ENCODE measurements around the gene CD86.
A peak's percentile ranks its signal among the peaks of the same experiment; 100 is the strongest.

Gene CD86

DNA sequence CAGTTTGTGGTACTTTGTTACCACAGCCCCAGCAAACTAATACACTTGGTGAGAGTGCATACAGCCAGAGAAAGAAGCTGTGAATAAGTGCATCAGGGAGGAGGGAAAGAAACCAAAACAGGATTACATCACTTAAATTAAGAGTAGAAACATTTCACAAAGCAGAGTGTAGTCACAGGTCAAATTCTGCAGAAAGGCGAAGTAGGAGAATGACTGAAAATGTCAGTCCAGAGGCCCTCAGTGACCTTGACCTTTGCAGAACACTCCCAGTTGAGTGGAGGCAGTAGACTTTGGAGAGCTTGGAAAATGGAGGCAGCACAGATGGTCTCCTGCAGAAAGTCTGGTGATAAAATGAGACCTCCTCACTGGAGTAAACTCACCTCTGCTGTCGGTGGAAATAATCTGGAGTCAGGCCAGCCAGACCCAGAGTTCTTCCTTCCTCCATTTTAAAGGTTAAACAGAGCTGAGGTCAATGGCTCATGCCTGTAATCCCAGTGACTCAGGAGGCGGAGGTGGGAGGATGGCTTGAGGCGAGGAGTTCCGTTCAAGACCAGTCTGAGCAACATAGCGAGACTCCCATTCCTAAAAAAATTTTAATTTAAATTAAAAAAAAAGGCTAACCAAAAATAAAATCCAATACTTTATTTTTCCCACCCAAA is 5.0 kb downstream of the CD86 start:
- DNase-seq, result no peak

DNA sequence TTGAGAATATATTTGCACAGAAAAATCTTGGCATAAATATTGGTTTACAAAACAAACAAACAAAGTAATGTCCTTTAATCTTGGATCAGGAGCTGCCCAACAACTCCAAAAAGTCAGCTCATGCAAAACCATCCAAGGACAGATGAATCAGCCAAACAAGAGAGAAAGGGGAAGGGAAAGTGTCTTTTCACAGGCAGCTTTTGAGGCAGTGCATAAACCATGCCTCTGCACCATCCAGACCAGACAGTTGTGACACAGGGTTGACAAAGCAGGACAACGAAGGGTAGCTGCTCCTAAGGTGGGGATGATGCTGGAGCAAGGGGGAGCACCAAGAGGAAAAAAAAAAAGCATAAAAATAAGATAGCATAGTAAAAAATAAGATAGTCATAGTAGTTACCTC is 8.7 kb downstream of the CD86 start:
- DNase-seq, result no peak

DNA sequence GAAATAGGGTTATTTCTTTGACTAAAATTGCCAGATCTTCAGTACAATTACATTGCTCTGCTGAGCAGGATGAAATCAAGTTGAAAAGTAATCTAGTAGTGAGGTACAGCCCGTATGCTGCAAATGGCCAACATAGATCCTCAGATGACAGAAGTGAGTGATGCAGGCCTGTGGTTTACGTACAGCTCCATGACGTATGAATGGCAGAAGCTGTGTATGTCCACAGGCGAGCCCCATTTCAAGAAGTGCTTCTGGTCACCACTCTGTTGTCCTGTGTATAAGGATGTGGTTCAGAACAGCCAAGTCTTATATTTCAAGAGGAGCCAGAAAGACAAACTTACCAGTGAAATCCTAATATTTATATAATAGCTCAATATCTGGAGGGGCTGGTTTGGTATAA is 9.2 kb downstream of the CD86 start:
- no peak for DNase-seq

DNA sequence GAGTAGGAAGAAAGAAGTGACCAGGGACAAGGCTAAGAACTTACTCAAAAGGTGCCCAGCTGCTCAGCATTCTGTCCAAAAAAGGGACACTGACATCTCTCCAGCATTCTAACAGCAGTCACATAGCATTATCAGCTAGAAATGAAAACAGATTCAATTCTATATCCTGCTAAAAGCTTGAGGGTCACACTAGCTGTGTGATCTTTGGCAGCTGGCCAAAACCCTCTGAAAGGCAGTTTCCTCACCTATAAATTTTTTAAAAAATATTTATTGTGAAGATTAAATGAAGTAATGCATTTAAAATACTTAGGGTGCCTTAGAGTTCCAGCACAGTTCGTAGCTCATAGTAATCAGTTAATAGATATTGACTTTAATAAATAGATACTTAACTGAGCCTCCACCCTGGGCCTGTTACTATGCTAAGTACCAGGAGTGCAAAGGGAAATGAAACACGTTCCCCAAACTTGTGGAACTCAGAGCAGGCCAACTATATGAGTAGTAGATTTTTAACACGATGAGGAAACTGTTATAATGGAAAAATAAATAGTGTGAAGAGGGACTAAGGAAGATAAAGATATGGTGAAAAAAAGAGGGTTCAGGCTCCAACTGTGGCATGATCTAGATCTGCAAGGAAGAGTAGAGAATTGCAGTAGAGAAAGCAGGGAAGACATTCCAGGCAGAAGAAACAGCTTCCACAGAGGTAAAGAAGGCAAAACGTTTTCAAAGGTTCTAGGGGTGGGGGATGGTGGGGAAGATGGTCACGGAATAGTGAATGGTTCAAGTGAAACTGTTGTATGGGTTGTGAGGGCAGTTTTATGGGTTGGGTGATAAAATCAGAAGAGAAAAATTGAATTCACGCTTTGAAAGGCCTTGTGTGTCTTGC is 11.4 kb downstream of the CD86 start:
- DNase-seq, result peak; percentile 63

DNA sequence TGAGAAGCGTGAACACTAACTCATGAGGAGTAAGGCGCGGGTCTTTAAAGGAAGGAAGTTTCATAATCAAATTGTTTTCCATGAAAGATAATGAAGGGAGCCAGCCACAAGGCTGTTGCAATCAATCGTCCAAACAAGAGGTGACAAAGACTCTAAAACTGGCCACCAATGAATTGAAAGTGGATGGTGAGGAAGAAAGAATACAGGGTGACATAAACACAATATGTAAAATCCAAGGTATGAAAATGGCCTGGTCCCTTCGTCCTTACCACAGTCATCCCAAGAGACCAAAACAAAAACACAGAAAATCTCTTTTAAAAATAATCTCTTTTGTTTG is 12.0 kb downstream of the CD86 start:
- DNase-seq, result peak; percentile 95

DNA sequence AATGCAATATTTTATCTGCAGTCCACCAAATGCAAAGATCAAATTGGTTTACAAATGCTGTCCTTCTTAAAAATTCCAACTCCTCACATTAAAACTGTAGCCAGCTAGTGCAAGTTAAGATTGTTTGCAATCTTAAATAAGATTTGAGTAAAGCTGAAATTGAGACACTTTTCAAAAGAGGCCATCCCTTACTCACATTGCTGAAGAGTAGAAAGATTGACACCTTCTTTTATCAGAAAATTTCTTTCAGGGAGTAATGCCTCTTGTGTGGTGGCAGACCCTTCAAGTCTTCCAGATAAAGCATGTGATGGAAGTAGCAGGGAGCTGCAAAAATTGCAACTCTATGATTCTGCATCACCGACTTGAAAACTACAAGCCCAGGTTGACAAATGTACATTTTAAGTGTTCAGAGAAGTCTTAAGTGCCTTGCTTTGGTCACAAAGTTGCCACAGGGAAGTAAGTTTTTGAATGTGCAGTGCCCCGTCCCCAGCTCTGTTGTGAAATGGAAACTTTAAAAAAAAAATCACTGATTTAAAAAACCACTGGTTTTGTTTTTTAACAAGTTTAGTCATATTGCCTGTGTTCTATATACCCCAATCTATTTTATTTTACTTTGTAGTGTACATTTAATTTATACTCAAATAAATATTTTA is 12.6 kb downstream of the CD86 start:
- DNase-seq, result peak; percentile 54

DNA sequence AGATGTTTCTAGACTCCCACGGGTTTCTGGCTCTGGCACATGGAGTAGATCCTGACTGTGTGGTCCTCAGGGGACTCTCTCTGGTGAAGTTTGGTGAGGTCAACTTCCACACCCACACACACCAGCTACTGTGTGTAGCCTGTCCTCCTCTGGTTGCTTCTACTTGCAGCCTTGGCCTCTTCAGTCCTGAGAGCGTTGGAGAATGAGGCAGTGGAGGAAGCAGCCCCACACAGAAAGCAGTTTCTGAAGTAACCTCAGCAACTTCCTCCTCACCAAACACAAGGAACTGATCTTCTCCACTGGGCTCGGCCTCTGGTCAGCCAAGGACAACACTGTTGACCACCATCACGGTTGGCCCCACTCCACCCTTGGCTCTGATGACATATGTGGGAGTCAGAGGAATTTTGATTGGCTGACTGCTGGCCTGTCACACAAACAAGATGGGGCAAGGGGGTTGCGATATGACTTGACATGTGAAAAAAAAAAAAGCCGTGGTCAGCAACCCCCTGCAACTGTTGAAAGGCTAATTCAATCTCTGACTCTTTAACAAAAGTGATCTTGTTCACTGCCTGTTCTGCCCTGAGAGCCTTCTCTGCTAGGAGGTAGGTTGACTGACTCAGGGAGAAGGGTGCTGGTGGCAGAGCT is 19.6 kb downstream of the CD86 start:
- no peak for DNase-seq

DNA sequence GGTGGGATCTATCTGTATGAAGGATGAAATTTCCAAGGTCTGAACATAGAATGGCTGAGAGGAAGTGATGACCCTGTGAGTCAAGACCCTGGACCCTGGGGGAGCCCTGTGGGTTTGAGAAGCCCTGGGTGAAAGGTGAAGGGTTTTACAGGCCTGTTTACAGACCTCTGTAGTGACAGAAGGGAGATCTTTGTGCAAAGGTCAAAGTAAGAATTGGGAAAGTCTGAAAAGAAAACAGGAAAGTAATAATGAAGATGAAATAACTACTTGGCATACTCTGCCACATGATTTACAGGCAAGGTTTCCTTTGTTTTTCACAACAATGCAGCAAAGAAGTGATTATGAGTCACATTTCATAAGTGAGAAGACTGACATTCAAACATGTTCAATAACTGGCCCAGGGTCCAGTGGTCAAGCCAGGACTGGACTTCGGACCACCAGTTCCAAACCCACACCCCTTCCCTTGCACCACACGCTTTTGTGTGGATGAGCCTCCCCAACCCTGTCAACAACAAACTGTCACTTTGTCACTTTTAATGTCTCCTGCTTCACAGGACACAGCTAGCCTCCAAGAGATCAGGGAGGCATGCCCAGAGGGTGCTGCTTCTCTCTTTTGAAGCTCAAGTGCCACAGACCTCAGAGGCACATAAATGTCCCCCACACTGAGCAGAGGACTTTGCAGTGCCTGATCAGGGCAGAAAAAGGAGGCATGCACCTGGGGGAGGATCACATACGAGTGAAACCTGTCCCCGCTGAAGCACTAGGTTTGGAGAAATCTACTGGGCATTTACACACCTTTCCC is 21.5 kb downstream of the CD86 start:
- no peak for DNase-seq

DNA sequence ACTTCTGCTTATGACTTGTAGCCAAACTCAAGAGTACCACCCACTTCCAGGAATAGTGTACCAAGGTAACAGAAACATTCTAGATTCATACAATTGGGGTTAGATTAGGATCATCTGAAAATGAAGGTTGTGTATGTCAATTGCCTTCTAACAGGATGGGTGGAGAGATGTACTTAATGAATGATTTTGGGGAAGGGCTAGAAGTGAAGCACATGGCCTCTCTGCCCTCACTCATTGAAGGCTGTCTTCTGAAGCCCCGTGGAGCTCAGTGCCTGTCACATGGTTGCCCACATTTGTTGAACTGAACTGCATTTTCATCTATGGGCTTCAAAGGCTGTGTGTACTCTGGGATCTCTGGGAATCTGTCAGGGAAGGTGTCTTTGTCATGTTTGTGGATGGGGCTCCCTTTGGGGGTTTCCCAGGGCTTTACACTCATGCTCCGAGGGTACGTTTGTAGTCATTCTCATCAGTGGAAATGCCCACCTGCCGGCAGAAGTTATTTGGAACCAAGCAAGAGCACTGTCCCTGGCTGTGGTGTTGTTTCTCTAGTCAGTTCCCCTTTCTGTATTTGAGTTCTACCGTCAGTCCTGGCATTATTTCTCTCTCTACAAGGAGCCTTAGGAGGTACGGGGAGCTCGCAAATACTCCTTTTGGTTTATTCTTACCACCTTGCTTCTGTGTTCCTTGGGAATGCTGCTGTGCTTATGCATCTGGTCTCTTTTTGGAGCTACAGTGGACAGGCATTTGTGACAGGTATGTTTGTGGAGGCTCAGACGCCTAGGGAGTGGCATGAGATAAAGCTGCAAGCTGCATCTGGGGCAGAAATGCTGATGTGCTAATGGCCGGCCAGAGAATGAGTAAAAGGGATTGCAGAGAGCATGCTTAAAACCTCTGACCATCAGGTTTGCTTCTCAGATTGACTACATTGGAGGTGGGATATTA is 22.4 kb downstream of the CD86 start:
- no peak for DNase-seq

DNA sequence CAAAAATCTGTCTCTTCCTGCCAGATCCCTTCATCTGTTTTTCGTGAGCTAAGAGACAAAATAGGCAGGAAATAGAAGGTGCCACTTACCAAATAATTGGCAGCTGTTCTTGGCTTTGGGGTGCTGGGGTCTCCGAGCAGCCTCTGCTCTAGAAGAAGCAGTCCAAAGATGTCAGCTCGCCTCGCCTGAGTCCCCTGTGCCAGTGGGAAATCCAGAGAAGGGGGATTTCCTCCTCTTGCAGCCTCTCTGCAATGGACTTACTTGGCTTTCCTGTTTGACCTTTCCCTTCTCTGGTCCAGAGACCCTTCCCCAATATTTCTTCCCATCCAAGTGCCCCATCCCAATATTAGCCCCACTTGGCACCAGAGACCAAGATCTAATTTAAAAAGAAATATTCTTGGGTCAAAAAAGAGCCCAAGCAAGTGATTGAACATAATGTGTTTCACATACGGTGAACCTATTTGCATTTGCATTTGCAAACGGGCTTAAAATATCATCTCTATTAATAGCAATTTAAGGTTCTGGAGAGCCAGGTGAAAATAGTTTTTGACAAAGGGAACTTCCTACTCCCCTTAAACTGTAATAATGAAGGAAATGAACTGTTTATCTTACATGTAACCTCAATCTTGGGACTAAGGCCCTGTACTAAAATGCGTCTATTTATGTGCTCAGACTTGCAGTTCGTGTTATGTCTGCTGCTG is 23.2 kb downstream of the CD86 start:
- DNase-seq, result no peak

DNA sequence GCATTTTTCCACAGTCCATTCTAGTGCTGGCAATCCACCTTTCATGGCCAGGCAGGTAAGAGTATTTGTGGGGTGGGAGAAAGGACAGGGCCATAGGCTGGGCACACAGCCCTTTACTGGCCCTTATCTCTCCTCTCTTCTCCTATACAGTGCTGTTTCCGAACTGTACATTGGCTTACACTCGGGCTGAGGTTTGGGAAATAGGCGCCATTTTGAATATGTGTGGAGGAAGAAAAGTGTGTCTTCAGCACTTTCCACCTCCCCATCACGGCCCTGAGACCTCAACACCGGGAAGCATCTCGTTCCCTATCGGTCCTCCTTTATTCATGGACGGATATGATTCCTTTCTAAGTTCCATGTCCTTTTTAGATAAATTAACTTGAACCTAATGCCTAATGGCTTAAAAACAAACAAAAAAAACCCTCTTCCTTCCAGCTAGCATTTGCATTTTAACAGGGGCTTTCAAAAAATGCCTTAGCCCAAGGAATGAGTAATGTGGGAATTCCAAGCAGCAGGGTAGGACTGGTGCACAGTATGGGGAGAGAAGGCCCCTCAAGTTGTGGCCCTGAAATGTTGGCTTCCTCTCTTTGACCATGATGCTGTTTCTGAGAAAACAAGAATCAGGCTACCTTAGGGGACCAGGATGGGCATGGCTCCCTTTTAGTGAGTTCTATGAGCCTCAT is 24.5 kb downstream of the CD86 start:
- DNase-seq, result no peak

DNA sequence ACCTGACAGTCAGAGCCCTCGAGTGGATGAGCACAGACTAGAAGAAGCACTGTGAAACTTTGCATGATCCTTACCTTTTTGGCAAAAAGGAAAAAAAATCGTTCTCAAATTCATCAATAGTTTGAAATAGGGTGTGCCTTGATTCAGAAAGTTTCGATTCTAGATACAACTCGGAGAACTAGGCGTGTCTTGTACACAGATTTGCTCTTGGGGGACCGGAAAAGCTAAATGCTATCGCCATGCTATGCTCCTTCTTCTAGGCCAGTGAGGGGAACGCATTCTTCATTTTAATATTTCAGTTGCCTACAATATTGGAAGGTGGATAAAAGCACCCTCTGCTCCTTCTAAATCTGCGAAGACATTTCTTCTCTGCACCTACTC is 25.0 kb downstream of the CD86 start:
- DNase-seq, result no peak

DNA sequence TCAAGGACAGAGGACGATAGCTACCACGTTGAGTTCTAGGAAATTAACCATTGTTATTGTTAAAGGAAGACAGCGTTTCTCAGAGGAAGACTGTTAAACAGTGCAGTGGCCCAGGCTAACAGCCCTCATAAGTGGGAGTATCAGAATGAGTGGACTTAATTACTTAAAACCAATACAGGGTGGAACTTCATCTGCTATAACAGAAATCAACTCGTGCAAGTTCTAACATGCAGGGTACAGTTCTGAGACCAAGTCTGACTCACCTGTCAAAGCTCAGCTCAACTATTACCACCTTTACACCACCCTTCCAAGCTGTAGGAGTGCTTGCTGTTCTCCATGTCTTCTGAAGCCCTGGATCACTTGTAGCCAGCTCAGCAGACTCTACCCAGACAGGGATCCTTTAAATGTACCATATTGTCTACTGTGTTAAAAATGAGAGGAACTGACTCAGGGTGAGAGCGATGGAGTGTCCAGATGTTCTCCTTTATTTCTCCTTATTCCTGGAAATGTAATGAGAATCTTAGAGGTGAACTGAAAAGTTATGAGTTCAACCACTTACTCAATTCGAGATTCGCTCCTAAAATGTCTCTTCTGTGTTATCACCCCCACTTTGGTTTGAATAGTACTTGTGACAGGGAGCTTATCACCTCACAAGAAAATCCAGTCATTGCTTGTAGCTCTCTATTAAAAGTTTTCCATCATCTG is 26.5 kb downstream of the CD86 start:
- DNase-seq, result no peak

DNA sequence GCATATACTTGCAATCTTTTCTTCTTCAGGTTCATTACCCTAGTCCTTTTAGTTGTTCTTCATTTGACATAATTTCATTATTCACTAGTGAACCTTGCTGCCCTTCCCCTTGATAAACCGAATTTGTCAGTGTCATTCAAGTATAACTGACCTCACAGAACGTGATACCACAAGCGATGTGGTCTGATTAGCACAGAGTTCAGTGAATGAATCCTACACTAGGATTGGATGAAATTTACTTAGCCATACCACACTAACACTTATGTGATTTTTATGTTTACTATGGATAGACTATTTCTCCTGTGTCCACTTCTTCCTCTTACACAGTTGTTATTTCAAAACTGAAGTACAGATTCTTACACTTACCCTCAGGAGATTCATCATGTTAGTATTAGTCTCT is 27.2 kb downstream of the CD86 start:
- DNase-seq, result no peak

DNA sequence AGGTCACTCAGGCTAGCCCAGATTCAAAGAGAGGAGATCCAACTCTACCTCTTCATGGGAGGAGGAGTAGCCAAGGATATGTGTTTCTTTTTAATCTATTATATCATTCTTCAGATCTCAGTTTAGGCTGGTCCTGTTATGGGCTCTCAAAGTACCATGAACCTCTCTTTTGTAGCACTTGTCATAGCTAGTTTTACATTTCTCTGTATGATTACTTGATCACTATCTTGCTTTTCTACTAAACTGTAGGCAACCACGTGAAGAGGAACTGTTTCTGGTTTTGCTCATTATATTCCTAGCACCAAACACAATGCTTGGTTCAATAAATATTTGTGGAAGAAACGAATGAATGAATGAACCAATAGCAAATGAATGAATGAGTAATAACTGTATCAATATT is 29.6 kb downstream of the CD86 start:
- no peak for DNase-seq

DNA sequence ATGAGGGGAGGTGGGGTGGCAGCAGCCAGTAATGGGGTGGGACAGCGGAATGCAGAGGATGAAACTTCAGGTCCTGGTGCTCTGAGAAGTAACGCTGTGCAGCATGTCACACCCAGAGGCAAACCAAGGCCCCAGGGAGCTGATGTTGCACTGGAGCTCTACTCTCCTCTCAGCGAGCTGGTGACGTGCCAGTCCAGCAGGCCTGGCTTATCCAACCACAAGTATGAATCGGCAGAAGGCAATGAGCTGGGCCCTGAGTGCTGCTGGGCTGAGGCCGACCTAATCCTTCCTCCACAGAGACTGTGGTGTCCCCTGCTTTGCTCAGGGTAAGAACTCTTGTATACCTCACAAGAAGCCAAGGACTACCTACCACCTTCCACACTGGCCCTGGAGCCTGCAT is 30.5 kb downstream of the CD86 start:
- peak; percentile 31 for DNase-seq

DNA sequence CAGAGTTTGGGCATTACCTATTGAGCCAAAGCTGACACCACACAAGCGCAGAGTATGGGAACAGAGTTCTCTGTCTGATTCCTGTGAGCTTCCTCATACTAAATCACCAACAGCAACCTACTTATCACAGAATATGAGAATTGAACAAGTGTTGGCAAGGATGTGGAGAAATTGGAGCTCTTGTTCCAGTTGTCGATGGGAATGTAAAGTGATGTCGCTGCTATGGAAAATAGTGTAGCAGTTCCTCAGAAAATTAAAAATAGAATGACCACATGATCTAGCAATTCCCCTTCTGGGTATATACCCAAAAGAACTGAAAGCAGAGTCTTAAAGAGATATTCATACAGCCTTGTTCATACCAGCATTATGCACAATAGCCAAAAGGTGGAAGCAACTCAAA is 33.4 kb downstream of the CD86 start:
- no peak for DNase-seq

DNA sequence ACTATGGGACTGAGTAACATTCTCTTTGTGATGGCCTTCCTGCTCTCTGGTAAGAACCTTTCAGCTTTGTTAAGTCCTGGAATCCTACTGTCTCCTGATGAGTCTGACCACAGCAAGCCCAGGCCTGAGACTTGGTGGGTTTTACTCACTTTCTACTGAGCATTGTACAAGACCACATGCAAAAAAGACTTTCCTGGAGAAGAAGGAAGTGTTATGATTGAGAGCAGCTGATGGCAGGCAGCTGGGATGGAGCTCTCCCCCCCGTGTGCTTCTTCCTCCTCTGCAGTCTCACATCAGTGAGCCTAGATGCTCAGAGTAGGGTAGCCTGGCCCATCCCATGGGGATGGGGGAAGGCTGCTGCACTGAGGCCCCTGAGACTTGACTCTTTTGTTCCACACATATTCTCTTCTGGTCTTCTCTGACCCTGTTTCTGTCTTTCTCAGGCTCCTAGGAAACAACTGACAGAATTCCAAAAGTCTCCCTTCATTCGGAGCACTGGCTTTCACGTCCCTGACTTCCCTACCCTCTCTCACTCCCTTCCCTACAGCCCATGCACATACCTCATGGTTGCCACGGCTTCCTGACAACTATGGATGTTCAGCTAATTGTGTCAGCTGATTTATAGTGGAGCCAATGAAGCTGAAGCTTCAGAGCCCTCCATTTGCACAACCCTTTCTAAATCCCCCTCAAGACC is 36.6 kb downstream of the CD86 start:
- DNase-seq, result no peak

All from GF-D8 (cell line).